ENCODE data around the gene EFCAB12.
"Not testable (repeated sequence)": the region's sequence is repeated elsewhere in the genome, so short reads cannot be mapped to it uniquely, and the experiment has no call there.

Gene EFCAB12

DNA sequence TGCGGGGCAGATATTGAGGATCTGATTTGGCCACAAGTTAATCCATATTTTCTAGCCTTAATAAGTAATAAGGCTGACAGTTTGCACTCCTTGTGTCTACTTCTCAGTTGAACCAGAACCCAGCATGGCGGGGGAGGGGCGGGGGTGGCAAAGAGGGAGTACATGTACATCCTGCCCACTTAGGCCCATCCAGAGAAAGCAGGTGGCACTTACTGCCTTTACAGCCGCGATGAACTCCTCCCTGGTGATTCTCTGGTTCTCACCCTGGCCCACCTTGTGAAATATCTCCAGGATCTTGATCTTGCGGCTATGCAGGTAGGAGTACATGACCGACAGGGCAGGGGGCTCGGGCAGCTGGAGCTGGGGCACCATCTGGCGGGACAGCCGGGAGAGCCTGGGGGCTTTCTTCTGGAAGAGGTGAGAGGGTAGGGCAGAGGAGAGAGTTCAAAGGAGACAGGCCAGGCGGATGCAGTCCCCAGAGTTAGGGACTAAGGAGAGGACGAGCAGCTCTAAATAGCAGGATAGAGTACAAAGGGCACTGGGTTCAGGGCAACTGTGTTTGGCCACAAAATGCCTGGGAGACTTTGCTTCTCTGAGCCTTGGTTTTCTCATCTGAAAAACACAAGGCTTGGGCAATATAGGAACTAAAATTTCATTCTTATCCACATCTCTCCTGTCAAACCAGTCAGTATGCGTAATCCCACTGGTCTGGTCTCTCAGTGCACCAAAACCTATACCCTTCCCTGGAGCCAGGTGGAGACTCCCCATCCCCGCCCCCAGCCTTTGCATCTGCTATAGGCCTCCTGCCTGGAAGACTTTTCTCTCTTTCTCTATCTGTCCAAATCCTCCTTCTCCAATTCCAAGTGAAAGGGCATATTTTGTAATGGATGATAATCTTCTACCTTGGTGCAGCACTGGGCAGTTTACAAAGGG is 10.1 kb downstream of the EFCAB12 start:
- FAIRE-seq = no peak

DNA sequence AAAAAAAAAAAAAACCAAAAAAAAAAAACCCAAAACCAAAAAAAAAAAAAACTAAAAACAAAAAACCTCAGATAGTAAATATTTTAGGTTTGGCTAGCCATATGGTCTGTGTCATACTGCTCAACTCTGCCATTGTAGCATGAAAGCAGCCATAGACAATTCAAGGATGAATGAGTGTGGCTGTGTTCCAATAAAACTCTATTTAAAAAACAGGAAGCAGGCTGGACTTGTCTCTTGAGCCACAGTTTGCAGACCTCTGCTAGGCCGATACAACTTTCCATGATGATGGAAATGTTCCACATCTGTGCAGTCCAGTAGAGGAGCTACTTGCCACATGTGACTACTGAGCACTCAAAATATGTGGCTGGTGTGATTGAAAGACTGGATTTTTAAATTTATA is 11.1 kb downstream of the EFCAB12 start:
- FAIRE-seq = no peak

DNA sequence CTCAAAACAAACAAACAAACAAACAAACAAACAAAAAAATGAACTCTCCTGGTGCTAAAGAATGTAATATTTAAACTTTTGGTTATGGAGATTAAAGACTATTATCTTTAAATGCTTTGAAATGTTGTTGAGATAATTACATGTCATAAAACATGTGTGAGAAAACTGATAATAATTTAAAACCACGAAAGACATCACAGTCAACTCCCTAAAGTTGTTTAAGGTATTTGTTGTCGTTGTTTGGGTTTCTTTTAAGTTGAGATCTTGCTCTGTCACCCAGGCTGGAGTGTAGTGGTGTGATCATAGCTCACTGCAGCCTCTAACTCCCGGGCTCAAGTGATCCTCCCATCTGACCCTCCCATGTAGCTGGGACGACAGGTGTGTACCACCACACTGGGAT is 12.0 kb downstream of the EFCAB12 start:
- no peak for FAIRE-seq

DNA sequence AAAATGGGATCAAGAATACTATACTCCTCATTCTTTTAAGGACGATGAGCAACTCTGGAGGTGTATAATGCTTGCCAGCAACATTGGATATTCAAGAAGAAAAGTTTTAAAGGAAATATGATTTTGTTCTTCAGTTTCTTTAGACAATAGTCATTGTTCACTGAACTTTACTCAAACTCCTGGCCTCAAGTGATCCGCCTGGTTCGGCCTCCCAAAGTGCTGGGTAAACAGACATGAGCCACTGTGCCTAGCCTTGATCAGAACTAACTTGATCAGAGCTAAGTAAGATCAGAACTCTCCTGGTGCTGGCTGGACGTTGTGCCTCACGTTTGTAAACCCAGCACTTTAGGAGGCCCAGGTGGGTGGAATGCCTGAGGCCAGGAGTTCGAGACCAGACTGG is 12.6 kb downstream of the EFCAB12 start:
- FAIRE-seq = no peak

DNA sequence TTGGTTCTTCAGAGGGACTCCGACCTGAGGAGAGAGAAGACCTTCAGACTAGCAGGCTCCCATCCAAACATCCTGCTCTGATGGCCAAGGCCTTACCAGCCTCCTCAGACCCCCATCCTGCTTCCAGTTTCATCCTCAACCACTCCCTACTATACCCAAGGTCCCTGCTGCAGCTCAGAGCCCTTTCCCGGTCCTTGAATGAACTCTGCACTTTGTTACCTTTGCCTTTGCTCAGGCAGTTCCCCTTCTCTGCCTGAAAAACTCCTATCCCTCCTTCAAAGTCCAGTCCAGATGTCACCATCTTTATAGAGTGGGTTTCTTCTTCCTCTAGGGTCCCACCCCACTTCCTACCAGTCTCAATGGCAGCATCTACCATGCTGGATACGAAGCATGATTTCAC is 13.1 kb downstream of the EFCAB12 start:
- no peak for FAIRE-seq

DNA sequence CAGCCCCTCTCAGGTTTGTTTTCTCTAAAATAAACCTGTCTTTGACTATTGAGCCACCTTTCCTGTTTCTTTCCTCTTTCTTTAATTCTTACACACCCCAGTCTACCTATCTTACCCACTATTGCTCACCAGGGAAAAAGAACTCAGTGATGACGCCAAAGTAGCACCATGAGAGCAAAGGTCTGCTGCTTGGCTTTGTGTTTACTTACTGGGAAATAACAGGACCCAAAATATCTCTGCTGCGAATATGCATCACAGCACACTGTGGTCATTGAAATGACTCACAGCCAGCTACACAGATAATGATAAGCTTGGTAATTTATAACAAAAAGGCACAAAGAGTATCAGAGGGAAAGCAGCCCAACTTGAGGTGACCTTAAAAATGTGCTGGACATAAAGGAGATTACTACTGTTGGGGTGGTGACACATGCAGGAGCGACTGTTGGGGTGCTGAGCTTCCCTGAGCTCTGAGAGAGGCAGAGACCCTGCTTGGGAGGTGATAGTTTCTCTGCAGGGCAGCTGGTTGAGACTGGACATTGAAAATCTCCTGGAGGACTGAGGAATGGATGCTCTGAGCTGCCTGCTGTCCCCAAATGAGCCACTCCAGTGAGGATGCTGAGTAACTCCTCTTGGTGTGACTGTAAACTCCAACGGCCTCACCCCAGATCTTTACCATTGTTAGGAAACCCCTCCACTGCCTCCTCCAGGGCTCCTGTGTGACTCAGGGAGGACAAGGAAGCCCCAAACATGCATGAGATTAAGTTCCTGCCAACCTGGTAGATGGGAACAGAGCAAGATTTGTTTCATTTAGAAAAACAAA is 14.5 kb downstream of the EFCAB12 start:
- no peak for FAIRE-seq

DNA sequence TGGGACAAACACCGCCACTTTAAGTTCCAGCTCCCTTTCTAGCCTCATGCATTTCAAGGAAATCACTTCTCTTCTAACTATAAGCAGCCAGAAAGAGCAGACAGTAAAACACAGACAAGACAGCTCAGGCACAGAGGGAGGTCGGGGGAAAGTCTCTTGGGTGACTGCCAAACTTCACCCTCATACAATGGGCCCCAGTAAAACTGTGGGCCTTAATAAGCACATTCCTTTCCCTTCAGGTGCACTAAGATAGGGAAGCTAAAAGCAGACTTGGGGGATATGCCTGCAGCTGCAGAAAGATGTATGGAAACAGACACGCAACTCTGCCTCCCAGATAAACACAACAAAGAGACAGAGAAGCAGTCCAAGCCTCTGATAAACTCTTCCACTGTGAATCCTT is 15.2 kb downstream of the EFCAB12 start:
- FAIRE-seq = not testable (repeated sequence)

DNA sequence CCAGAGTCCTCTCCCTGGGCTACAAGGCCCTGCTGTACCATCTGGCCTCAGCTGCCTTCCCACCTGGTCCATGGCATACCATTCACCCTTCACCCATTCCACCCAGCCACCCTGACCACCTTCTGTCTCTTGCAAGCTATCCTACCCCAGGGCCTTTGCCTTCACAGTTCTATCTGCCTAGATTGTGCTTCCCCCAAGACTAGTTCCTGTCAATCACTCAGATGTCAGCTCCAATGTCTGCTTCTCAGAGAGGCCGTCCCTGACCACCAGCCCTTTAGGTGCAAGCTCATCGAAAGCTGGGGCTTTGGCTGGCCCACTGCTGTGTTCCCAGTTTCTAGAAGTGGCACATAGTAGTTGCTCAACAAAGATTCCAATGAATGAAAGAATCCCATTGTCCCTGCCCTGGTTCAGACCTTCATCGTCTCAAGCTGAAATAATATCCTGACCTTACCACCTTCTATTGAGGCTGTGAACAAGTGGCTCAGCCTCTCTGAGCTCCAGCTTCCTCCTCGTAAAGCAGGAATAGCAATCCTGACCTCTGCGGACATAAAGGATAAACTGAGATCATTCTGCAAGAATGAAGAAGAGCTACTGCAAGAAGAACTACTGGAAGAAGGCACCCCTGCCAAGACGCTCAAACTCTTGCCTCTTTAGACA is 15.8 kb downstream of the EFCAB12 start:
- FAIRE-seq = no peak

DNA sequence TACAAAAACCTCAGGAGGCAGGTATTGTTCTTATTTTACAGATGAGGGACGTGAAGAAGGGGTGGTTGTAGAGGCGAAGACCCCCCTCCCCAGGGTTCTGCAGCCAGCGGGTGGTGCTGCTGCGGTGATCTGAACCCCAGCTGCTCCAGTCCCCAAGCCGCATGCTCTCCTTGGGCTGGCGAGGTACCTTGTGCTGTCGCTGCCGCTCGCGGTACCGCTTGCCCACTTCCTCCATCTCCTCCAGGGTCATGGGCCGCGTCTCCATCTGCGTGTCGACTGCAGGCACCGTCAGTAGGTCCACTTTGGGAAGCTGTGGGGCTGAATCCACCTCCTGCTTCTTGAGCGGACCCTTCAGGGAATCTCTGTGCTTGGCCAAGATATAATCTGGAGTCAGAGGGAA is 17.5 kb downstream of the EFCAB12 start:
- FAIRE-seq = no peak

DNA sequence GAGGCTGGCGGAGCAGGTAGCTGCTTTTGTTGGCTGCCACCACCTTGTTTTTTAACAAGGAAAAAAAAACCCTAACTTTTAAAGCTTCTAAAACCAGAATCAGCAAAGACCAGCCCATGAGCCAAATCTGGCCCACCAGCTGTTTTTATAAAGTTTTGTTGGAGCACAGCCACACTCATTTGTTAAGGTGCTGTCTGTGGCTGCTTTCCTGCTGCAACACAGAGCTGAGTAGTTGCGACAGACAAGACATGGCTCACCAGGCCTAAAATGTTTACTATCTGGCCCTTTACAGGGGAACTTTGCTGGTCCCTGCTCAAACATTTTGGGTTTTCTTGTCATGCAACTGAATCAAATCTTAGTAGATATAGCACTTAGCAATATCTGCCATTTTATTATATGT is 18.9 kb downstream of the EFCAB12 start:
- FAIRE-seq = no peak

DNA sequence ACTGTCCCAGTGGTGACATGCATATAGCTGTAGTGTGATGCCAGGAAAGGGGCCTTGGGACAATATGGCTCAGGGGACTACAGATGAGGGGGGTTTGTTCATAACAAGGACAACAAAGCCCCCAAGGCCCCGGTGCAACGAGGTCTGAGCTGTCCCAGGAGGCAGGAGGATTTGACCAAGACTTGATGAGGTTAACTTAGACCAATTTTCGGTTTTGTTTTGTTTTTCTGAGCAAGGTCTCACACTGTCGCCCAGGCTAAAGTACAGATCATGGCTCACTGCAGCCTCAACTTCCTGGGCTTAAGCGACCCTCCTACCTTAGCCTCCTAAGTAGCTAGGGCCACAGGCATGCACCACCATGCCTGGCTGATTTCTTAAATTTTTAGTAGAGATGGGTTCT is 23.8 kb downstream of the EFCAB12 start:
- no peak for FAIRE-seq

DNA sequence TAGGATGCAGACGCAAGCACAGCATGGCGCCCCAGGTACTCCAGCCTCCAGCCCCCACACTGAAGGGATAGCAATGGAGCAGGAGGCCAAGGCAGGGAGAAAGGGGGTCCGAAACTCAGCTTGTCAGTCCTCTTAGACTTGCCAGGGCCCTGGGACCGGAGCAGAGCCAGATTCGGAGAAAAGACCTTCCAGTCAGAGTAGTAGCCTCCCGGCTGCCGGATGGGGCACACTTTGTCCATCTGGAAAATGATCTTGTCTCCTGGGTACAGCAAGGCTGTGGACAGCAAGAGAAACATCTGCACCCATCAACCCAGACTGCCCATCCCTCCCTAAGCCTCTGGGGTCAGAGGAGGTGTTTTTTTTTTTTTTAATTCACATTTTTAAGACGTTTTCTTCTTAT is 24.3 kb downstream of the EFCAB12 start:
- no peak for FAIRE-seq

DNA sequence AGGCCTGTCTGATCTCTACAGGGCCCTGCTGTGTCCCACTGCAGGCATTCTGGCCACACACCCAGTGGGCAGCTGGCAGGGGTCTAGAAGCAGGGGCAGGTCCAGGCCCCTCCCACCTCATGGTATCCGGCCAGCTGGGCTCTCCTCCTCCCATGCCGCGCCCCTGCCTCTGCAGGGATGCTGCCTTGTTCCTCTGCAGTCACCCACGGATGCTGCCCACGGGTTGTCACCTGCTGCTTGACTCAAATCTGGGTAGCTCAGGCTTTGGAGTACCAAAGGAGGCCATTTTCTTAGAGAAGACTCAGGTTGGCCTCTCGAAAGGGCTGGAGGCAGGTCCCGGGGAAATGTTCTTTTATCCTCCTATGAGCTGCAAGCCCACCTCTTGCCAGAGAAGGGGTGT is 25.0 kb downstream of the EFCAB12 start:
- no peak for FAIRE-seq

DNA sequence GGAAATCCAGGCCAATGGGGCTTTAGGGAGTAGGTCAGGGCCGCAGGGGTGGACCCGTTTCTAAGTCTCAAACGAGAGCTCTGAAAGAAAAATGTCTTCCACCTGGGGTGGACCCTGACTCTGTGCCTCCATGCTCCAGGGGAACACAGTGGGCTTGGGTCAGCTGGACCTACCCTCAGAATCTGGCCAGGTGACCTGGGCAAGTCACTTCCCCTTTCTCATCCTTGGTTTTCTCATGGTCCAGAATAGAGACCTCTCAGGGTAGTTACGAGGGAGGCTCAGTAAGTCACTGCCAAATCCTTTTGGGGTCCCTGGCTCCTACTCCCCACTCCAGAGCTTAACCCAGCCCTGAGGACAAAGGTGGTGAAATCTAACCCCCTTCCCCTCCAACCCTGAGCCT is 25.8 kb downstream of the EFCAB12 start:
- FAIRE-seq = no peak

DNA sequence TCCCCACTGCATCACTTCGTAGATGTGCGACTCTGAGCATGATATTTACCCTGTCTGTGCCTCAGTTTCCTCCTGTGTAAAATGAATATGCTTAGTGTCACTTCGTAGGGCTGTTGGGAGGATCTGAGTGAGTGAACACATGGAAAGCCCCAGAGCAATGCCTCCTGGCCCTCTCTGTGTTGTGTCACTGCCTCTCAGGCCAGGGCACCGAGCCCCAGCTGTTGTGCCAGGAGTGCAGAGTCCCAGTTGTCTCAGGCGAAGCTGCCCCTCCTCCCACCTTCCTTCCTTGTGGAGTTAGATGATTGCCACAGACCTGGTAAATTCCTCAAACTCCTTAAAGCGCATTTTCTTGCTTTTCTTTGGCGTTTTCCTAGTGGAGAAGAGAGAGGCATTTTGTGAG is 26.2 kb downstream of the EFCAB12 start:
- no peak for FAIRE-seq

DNA sequence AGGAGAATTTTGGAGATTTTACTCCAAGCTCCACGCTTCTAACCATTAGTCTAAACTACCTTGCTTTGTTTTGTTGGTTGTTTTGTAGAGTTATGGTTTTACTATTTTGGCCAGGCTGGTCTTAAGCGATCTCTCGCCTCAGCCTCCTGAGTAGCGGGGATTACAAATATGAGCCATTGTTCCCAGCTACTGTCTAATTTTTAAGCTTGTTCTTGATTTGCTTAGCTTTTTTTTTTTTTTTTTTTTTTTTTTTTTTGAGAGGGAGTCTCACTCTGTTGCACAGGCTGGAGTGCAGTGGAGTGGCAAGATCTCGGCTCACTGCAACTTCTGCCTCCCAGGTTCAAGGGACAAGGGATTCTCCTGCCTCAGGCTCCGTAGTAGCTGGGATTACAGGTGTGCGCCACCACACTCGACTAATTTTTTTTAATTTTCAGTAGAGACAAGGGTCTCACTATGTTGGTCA is 28.5 kb downstream of the EFCAB12 start:
- FAIRE-seq = no peak

DNA sequence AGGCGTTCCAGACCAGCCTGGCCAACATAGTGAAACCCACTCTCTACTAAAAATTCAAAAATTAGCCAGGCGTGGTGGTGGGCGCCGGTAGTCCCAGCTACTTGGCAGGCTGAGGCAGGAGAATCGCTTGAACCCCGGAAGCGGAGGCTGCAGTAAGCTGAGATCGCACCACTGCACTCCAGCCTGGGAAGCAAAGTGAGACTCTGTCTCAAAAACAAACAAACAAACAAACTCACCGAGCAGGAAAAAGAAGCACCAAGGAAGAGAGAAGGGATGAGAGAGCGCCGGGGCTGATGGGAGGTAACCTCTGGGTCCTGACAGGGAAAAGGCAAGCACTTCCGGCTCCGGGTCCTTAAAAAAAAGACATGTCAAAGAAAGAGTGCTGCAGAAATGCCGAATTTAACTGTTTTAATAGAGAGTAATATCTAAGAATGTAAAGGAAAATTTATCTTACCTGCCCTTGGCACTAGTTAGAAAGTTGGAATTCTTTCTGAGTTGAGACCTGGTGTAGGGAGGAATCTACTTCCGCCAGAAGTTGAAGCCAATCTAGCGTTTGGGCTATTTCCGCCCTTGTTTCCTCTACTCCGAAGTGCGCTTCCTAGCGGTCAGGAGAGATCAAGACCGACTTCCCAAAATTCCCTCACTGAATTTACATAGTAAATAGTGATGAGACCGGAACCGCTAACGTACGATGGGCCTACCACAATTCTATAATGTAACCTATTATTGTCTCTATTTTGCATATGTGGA is 29.1 kb downstream of the EFCAB12 start:
- peak; percentile 97 for FAIRE-seq

DNA sequence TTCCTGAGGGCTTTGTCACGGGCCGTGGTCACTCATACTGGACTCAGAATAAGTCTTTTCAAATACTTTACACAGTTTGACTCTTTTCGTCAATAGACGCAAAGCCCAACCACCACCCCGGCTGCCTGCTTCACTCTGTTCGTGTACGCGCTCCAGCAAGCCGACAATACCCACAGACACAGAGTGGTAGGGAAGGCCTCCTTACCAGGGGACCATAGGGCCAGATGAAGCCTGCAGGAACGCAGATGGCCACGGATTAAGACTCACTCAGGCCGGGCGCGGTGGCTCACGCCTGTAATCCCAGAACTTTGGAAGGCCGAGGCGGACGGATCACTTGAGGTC is 29.7 kb downstream of the EFCAB12 start:
- FAIRE-seq = no peak

DNA sequence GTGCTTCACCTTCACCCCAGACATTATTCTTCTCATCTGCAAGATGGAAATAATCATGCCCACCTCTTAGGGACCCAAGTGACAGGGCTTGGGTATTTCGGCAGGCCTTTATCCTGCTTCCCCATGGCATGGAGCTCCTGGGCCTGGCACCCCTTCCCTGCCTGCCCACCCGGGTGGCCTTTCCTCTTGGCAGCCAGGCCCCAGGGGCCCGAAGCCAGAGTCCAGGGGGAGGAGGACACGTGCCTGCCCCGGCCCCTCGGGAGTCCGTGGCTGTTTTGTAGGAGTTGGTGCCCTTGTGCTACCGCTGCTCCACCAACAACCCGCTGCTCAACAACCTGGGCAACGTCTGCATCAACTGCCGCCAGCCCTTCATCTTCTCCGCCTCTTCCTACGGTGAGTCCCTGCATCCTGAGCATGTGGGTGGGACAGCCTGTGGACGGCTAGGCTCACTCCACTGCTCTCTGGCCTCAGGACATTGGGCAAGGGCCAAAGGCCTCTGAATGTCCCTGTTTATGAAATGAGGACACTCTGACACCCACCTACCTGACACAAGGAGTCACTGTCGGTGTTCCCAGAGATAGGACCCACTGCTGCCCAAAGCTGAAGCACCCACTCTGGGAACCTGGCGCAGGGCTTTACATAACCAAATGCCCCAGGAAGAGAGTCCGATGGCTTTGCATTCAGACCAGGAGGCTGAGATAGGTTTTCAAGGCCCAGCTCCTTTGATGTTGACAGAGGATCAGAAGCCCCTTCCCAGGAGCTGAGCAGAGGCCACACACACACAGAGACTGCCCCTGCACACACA is 34.5 kb downstream of the EFCAB12 start:
- not testable (repeated sequence) for FAIRE-seq

DNA sequence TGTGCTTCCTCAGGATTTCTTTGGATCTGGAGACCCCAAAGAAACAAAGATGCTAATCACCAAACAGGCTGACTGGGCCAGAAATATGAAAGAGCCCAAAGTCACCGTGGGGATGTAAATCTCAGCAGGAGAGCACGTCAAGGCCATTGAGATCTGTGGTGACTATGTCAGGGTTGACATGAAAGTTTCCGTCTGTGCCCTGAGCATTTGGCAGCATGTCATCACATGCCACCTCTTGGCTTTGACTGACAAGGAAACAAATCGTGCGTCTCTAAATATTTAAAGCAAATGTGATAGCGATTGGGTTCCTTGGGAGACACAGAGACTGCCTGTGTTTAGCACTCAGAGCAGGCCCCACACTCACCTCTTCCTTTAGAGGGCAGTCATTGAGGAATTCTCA is 35.2 kb downstream of the EFCAB12 start:
- no peak for FAIRE-seq

DNA sequence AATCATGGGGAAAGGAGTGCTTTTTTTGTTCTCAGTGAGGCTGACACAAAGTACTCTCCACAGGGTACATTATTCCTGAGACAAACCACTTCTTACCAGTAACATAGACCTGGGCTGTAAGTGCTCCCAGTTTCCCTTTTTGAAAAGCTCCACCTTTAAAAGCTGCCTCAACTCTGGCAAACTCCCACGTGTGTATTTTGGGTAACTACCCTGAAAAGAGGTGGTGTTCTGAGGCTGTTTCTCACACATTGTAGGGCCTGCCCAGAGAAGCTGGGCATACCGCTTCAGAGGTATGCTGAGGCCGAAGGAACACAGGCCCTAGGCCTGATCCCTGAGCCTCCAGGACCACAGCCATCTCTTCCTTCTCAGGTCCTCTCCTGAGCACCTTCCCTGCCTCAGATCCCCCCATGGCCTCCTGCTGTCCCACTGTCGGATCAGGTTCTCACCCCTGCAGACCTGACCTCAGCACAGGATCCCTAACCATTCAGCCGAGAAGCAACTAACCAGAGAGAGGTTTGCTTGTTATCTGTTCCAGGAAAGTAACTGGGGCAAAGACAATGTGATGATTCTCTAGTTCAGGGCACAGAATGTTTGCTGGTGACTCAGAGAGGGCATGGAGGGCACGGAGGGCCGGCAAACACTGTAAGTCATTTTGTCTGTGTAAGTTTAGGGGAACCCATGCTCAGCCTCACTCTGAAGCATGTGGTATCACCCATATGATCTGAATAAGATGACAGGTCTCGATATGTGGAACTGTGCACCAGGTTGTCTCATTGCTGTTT is 36.1 kb downstream of the EFCAB12 start:
- not testable (repeated sequence) for FAIRE-seq

Data from A204.1 (cell line).